GM21367 (cell line): ENCODE measurements around the gene OR4S2.
A peak's percentile ranks its signal among the peaks of the same experiment; 100 is the strongest.

Experiments
- ATAC-seq: cut with Tn5 transposase; IDR thresholded peaks from one replicate; pipeline ENCODE4 v1.9.1; 2021; ENCODE audit not compliant: unreplicated experiment

OR4S2 gene, protein sequence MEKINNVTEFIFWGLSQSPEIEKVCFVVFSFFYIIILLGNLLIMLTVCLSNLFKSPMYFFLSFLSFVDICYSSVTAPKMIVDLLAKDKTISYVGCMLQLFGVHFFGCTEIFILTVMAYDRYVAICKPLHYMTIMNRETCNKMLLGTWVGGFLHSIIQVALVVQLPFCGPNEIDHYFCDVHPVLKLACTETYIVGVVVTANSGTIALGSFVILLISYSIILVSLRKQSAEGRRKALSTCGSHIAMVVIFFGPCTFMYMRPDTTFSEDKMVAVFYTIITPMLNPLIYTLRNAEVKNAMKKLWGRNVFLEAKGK

DNA sequence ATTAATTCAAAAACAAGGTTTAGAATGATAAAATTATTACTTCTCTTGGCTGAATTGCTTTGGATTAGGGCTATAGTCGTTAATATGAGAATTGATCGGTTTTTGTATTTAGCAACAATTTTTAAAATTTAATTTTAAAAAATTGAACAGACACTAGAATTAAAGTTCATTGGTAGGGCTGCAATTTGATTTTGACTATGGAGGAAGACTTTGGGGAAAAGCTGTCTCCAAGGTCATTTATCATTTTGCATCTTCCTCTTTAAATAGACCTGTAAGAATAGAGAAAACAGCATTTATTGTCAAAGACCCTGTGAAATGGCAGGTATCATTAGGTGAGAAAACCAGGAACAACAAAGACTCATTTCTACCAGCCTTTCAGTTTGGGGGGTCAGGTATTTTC lies at the start of gene OR4S2:
TSS of gene OR4S2 (plus strand) at position 301 of the 400 bp plus-strand sequence. CDS start 2,577 bp downstream, outside the sequence.
- ATAC-seq: no peak

DNA sequence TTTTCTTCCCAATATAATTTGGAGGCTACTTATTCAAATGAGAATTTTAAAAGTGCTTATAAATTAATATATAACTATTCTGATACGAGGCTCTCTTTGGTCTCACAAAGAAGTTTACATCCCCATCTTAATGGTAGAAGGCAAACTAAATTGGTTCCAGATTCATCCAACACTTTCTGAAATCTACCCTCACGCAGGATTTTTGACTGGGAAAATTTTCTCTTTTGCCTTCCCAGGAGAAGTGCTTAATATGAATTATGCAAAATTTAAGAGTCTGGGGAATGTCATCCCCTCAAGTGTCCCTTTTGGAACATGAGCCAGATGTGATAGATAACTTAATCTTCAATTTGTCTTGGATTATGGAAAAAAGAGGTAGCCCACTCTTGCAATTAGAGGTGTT lies 40.6 kb upstream of the OR4S2 start, which contains the start of gene OR4C11:
TSS of gene OR4C11 (minus strand) at position 101 of the 400 bp plus-strand sequence. CDS start 3,272 bp downstream, outside the sequence.
- ATAC-seq: no peak

DNA sequence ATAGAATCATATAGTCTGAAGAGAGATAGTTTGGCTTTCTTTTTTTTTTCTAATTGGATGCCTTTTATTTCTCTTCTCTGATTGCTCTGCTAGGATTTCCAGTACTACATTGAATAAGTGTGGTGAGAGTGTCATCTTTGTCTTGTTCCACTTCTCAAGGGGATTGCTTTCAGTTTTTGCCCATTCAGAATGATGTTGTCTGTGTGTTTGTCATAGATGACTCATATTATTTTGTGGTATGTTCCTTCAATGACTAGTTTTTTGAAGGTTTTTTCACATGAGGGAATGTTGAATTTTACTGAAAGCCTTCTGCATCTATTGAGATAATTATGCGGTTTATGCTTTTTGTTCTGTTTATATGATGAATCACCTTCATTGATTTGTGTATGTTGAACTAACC lies 23.6 kb upstream of the OR4S2 start:
- no peak for ATAC-seq

DNA sequence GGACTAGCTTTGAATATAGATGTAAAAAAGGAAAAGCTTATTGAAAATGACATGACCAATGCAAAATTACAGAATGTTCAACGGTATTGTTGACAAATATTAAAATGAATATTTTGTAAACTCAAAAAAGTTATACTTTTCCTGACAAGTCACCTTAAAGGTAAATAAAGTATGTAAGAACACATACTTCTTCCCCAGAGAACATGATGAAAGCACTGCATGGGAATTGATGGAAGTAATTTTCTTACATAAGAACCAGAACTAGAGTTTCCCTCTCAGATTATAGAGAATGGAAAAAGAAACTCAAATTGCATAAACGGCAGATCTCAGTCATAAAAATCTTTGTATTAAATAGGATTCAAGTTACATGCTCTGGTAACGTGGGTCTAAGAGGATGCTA lies 13.3 kb upstream of the OR4S2 start, which contains the start of gene OR4P4:
TSS of gene OR4P4 (plus strand) at position 301 of the 400 bp plus-strand sequence.
- ATAC-seq: no peak

DNA sequence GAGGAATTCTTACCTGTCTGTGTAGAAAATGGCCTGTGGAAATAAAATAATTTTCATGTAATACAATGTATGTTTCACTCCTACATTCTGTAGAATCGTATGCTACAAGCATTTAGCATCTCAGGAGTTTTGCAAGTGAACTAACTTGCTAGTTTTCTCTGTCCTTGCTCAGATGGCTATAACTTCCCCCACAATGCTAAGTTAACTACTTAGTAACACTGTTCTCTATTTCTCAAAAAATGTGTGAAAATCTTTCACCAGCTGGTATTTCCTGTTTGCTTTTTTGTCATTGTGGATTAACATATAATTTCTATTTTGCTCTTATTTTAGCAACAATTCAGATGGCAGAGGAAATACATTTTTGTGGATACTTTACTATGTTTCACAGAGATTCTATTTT lies 4.4 kb downstream of the OR4S2 start:
- no peak for ATAC-seq

DNA sequence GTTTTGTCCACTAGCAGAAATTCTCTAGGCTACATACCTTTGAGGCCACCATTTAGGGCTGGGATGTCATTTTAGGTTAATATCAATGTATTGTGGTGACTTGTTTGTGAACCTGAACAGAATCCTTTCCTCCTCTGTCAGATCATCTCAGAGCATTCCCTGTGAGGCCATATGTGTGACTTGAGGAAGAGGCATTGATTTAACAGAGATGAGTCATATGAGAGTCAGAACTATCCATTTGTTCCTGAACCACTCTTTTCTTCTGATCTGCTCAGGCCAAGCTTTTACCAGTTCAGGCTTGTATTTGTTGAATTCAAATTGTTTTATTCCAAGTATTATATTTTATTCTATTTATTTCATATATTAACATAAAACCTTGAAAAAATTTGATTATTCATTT lies 7.0 kb downstream of the OR4S2 start:
- no peak for ATAC-seq

DNA sequence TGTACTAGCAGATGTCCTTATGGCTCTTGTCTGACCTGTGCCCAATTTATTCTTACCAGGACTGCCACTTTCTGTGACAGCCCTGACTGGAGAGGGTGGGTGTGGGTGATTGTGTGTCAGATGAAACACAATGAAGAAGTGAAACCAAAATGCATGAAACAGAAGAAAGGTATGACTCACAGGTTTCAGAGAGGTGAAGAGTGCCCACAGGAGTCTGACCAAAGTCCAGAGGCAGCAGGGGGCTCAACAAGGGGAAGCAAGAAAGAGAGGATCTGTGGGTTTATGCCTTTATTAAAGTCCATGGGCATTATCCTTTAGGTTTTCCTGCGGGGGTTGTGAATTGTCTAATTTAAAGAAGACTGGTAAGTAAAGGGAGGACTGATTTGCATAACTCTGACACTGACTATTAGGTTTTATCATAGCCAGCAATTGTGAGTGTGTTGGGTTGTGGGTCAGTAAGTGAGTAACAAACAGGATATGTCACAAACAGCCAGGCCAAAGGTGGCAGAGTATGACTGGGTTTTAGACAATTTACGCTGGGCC lies 10.0 kb downstream of the OR4S2 start:
- peak; percentile 97 for ATAC-seq

DNA sequence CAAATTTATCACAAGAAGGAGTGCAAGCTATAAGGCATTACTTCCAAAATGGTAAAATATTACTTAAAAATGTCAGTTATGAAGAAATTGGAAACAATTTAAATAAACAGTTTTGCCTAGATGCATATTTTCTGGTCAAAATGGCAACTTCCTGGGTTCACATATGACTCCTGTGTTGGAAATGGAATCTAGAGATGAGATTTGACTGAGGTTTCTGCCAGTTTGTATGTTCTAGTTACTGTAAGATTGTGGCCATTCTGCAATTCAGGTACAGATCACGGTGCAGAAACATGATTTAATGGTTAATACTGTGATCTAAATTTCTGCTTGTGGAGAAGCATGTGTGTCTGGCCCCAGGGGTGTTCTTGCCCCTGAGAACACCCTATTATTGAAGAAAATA lies 10.5 kb downstream of the OR4S2 start:
- peak; percentile 31 for ATAC-seq

DNA sequence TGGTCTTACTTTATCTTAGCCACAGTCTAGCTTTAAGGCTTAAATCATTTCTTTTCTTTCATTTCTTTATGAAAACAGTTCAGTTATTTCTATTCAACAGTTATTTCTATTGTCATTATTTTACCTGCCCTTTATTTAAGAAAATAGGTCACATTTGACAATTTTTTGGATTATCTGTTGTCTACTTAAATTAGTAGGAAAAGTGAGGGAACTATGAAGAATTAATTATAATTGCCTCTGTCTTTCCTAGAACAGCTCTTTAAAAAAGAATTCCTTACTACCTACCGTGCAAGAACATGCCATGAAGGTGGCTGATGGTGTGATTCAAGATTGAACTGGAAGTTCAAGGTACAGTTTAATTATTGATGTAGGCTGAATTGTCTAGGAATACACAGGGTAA lies 13.8 kb downstream of the OR4S2 start, which contains the start of gene OR4C6:
TSS of gene OR4C6 (plus strand) at position 301 of the 400 bp plus-strand sequence. CDS start 2,966 bp downstream, outside the sequence.
- no peak for ATAC-seq

DNA sequence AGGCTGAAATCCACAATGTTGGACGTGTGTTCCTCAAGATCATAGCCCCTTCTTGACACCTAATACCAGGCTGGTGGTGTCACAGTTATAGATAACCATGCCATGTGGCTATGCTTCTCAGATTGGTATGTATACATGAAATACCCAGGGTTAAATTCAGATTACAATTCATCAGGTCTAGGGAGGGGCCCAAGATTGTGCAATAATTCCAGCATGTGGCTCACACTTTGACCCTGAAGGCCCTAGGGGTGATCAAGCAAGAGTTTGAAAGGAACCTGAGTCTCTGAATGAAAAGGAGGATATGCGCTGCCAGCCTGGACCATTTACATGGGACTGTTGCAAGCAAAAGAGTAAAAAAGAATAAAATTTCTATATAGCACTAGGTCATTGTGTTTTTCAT lies 21.2 kb downstream of the OR4S2 start:
- ATAC-seq: no peak

DNA sequence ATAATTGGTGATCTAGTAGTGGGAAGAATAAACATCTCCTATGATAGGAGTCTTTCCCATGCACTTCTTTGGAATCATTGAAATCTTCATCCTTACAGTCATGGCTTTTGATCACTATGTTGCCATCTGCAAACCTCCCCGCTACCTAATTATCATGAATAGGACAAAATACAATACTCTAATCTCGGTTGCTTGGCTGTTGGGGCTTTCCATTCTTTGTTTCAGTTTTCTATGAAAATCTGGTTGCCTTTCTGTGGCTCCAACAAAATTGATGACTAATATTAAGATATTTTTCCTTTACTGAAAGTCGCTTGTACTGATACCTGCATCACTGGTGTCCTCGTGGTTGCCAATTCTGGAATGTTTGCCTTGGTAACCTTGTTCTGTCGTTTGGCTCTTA lies 25.7 kb downstream of the OR4S2 start:
- no peak for ATAC-seq

DNA sequence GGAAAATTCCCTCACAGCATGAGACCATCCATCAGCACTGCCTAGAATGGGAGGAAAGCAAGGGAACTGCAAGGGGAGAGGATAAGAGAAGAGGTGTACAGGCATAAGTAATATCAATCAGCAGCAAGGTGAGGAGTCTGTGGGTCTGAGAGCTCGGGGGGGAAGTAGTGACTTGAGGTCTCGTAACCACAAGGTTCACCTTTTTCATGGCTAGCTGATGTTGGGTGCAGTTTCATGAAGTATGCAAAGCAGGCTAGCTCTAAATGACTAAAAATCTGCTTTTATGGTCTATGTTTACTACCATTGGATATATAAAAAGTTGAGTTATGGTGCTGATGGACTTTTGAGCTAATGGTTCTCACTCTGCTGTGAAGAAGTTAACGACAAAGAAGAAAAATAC lies 49.7 kb downstream of the OR4S2 start:
- peak; percentile 92 for ATAC-seq

DNA sequence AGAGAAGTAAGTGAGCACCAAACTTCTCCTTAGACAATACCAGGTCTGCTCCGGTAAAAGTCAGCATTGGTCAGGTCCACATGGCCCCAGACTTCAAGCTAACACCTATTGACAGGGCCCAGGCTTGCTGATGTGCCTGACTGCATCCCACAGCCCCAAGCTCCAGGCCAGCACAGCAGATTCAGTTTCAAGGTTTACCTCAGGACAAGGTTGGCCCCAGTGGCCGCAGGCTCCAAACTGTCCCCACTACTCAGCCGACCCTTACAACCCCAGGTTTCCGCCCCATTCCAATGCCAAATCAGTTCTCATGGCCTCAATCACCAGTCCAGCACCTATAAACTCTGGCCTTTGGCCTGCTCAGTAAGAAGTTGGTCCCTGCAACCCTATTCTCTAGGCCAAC lies 53.3 kb downstream of the OR4S2 start:
- no peak for ATAC-seq
